Measurements from ENCODE around the gene TXNDC2. TPM values are rescaled to one million over a fixed set of nuclear protein-coding genes. Genes with fewer than 3 reads are reported as not detected.

Gene TXNDC2
- total and polyA plus RNA-seq, 9 of the 15 experiments (the other 6 are each of a cell fraction or from before 2014, with no cell fraction given), result 1.2 to 4.9 (median 2.3) TPM

DNA sequence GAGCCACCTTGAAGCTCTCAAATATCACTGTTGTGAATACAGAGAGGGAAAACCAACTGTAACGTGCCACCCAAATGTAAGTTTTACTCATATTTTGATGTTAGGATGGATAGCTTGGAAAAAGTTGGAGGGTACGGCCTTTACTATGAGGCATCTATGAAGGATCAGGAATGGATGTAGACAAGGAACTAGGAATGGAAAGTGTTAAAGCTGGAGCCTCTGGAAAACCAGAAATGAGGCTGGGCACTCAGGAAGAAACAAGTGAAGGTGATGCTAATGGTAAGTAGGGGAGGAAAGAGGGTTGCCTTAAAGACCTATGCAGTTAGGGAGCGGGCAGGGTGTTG is 204 bp downstream of the TXNDC2 start (continued):
- TF ChIP-seq, protein P1, sequence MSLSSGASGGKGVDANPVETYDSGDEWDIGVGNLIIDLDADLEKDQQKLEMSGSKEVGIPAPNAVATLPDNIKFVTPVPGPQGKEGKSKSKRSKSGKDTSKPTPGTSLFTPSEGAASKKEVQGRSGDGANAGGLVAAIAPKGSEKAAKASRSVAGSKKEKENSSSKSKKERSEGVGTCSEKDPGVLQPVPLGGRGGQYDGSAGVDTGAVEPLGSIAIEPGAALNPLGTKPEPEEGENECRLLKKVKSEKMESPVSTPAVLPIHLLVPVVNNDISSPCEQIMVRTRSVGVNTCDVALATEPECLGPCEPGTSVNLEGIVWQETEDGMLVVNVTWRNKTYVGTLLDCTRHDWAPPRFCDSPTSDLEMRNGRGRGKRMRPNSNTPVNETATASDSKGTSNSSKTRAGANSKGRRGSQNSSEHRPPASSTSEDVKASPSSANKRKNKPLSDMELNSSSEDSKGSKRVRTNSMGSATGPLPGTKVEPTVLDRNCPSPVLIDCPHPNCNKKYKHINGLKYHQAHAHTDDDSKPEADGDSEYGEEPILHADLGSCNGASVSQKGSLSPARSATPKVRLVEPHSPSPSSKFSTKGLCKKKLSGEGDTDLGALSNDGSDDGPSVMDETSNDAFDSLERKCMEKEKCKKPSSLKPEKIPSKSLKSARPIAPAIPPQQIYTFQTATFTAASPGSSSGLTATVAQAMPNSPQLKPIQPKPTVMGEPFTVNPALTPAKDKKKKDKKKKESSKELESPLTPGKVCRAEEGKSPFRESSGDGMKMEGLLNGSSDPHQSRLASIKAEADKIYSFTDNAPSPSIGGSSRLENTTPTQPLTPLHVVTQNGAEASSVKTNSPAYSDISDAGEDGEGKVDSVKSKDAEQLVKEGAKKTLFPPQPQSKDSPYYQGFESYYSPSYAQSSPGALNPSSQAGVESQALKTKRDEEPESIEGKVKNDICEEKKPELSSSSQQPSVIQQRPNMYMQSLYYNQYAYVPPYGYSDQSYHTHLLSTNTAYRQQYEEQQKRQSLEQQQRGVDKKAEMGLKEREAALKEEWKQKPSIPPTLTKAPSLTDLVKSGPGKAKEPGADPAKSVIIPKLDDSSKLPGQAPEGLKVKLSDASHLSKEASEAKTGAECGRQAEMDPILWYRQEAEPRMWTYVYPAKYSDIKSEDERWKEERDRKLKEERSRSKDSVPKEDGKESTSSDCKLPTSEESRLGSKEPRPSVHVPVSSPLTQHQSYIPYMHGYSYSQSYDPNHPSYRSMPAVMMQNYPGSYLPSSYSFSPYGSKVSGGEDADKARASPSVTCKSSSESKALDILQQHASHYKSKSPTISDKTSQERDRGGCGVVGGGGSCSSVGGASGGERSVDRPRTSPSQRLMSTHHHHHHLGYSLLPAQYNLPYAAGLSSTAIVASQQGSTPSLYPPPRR (CRISPR knock-in tag; IDR thresholded peaks at IDR 0.05; ENCODE audit: borderline replicate concordance), result no peak
- TF ChIP-seq, protein P2, sequence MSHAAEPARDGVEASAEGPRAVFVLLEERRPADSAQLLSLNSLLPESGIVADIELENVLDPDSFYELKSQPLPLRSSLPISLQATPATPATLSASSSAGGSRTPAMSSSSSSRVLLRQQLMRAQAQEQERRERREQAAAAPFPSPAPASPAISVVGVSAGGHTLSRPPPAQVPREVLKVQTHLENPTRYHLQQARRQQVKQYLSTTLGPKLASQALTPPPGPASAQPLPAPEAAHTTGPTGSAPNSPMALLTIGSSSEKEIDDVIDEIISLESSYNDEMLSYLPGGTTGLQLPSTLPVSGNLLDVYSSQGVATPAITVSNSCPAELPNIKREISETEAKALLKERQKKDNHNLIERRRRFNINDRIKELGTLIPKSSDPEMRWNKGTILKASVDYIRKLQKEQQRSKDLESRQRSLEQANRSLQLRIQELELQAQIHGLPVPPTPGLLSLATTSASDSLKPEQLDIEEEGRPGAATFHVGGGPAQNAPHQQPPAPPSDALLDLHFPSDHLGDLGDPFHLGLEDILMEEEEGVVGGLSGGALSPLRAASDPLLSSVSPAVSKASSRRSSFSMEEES (CRISPR knock-in tag; IDR thresholded peaks at IDR 0.05), result no peak
- TF ChIP-seq NR2C2 (CRISPR knock-in tag; IDR thresholded peaks at IDR 0.05) (no peak), NR2C2 (tag; IDR thresholded peaks at IDR 0.05) (no peak), MTA3 (IDR thresholded peaks at IDR 0.05; ENCODE audit: borderline replicate concordance) (0 out of 2 replicates have a peak, but pooled peaks have one; percentile 29), FOSL1 (tag; conservative IDR thresholded peaks at IDR 0.05) (0 out of 2 replicates have a peak, but pooled peaks have one; percentile 33), L3MBTL2 (IDR thresholded peaks at IDR 0.05) (peak; percentile 18; the same call in 1 of the 2 replicates), NFE2L1 (tag; IDR thresholded peaks at IDR 0.05; ENCODE audit: borderline replicate concordance, low read depth) (no peak), ZNF696 (CRISPR knock-in tag; conservative IDR thresholded peaks at IDR 0.05) (no peak), GTF2A2 (tag; IDR thresholded peaks at IDR 0.05) (no peak), MEF2D (tag; conservative IDR thresholded peaks at IDR 0.05; ENCODE audit: low read depth) (no peak), BACH1 (tag; IDR thresholded peaks at IDR 0.05) (no peak), HNRNPK (IDR thresholded peaks at IDR 0.05; ENCODE audit: low read depth, low read length, poor library complexity, severe bottlenecking) (no peak), SAFB2 (IDR thresholded peaks at IDR 0.05; ENCODE audit: borderline replicate concordance, low read depth, low read length, severe bottlenecking) (no peak), SMARCC2 (IDR thresholded peaks at IDR 0.05; ENCODE audit: low read depth) (no peak), HES1 (IDR thresholded peaks at IDR 0.05; ENCODE audit: low read depth) (no peak), ZNF445 (CRISPR knock-in tag; IDR thresholded peaks at IDR 0.05; ENCODE audit: low read depth) (no peak), XRCC3 (IDR thresholded peaks at IDR 0.05) (no peak), NFYB (IDR thresholded peaks at IDR 0.05; ENCODE audit: extremely low read depth, insufficient read length) (no peak), GTF2F1 (IDR thresholded peaks at IDR 0.05; ENCODE audit: low read depth, low read length) (no peak), ZBTB1 (CRISPR knock-in tag; IDR thresholded peaks at IDR 0.05; ENCODE audit: borderline replicate concordance, low read depth) (no peak), EGR1 (conservative IDR thresholded peaks at IDR 0.05) (no peak)
- TF ChIP-seq, protein P3, sequence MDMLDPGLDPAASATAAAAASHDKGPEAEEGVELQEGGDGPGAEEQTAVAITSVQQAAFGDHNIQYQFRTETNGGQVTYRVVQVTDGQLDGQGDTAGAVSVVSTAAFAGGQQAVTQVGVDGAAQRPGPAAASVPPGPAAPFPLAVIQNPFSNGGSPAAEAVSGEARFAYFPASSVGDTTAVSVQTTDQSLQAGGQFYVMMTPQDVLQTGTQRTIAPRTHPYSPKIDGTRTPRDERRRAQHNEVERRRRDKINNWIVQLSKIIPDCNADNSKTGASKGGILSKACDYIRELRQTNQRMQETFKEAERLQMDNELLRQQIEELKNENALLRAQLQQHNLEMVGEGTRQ (CRISPR knock-in tag; IDR thresholded peaks at IDR 0.05), result no peak

Data from K562 (cell line).